H1 (cell line): ENCODE measurements around the gene PRSS53. TPM values are rescaled to one million over a fixed set of nuclear protein-coding genes. Genes with fewer than 3 reads are reported as not detected.

ENCODE experiments used
- CTCF ChIA-PET: fragments of 300-600 bp; sonication (Branson Sonifier 250); formaldehyde crosslinking; loops from one replicate; lab custom pipeline; 2021; ENCODE audit not compliant: partially characterized antibody; lab: Charles Lee
- POLR2A ChIA-PET: fragments of 300-600 bp; sonication (Branson Sonifier 250); formaldehyde crosslinking; loops from one replicate; lab custom pipeline; 2021; ENCODE audit warnings: inconsistent platforms; ENCODE audit not compliant: partially characterized antibody; lab: Charles Lee
- DNase-seq, 2 experiments: peaks; one replicate each; pipeline versions ENCODE4 v3.0.0 to v3.0.0-alpha.2; 2010 to 2022; ENCODE audit warnings: low spot score in 2 of 2, low read depth in 1 of 2, mixed read lengths in 1 of 2
- FAIRE-seq: peaks from 2 replicates; lab custom pipeline; 2011; peaks lifted over from hg19 to GRCh38; lab: Jason Lieb, UNC
- H2AFZ ChIP-seq: 2 replicates; pipeline ENCODE4 v1.8.1; 2012; ENCODE audit warnings: low read length, inconsistent platforms
- H2AK5ac ChIP-seq: 2 replicates; pipeline ENCODE4 v1.6.1; 2013; ENCODE audit warnings: low read depth, low read length
- H2BK120ac ChIP-seq: replicated peaks from 2 replicates; pipeline ENCODE3; 2013; ENCODE audit warnings: low read depth, low read length, inconsistent platforms
- H2BK12ac ChIP-seq: 2 replicates; pipeline ENCODE4 v1.6.1; 2013; ENCODE audit warnings: low read depth, low read length
- H2BK15ac ChIP-seq: 2 replicates; pipeline ENCODE4 v1.6.1; 2013; ENCODE audit warnings: low read length
- H2BK20ac ChIP-seq: 2 replicates; pipeline ENCODE4 v1.6.1; 2013; ENCODE audit warnings: low read length
- H2BK5ac ChIP-seq: 2 replicates; pipeline ENCODE4 v1.6.1; 2013; ENCODE audit warnings: low read depth, low read length
- H3K14ac ChIP-seq: 2 replicates; pipeline ENCODE4 v1.6.1; 2013; ENCODE audit warnings: inconsistent platforms; ENCODE audit not compliant: insufficient read length
- H3K18ac ChIP-seq: 2 replicates; pipeline ENCODE4 v1.6.1; 2013; ENCODE audit warnings: low read length; ENCODE audit errors: extremely low read depth
- H3K23ac ChIP-seq: 2 replicates; pipeline ENCODE4 v1.6.1; 2013; ENCODE audit warnings: inconsistent platforms; ENCODE audit not compliant: insufficient read length
- H3K23me2 ChIP-seq: 2 replicates; pipeline ENCODE4 v1.6.1; 2013; ENCODE audit warnings: low read depth, low read length
- H3K27ac ChIP-seq: 2 replicates; pipeline ENCODE4 v1.6.1; 2011; ENCODE audit warnings: low read depth, low read length, inconsistent platforms
- H3K27me3 ChIP-seq, 4 experiments: replicated peaks in 1 of 4; 1 replicate in 1 of 4; 2 replicates in 3 of 4; pipeline versions ENCODE4 v1.6.1 to v1.8.1; 2011 to 2013; ENCODE audit warnings: low read length in 3 of 4, mild to moderate bottlenecking in 3 of 4, inconsistent platforms in 2 of 4, mixed read lengths in 2 of 4, moderate library complexity in 1 of 4; ENCODE audit not compliant: control insufficient read depth in 3 of 4, insufficient read depth in 3 of 4; ENCODE audit errors: extremely low read depth in 1 of 4
- H3K36me3 ChIP-seq, 4 experiments: 2 replicates each; pipeline versions ENCODE4 v1.6.1 to v1.8.1; 2011 to 2013; ENCODE audit warnings: mild to moderate bottlenecking in 4 of 4, low read length in 3 of 4, moderate library complexity in 2 of 4, control low read depth in 1 of 4, inconsistent platforms in 1 of 4; ENCODE audit not compliant: insufficient read depth in 4 of 4, control insufficient read depth in 2 of 4
- H3K4ac ChIP-seq: replicated peaks from 2 replicates; pipeline ENCODE3; 2013; ENCODE audit warnings: low read length, low read depth, mixed read lengths, inconsistent platforms; ENCODE audit not compliant: insufficient read length
- H3K4me1 ChIP-seq, 4 experiments: replicated peaks in 1 of 4; 1 replicate in 1 of 4; 2 replicates in 3 of 4; pipeline versions ENCODE4 v1.6.1 to v1.8.1; 2011 to 2013; ENCODE audit warnings: low read length in 3 of 4, inconsistent platforms in 2 of 4, mixed read lengths in 1 of 4; ENCODE audit not compliant: insufficient read depth in 4 of 4, control insufficient read depth in 3 of 4
- H3K4me2 ChIP-seq, 2 experiments: 2 replicates each; pipeline versions ENCODE4 v1.6.1 to v1.8.1; 2011 to 2013; ENCODE audit warnings: low read depth in 2 of 2, low read length in 2 of 2, control low read depth in 1 of 2, inconsistent platforms in 1 of 2, mild to moderate bottlenecking in 1 of 2; ENCODE audit not compliant: insufficient read depth in 1 of 2
- H3K4me3 ChIP-seq, 4 experiments: fragments of 200-600, 300-600 bp in 1 of 4; sonication (generic), shearing (Covaris generic), sonication (Bioruptor Twin) in 1 of 4; 2 replicates each; pipeline versions ENCODE4 v1.5.1 to v1.8.1; 2011 to 2016; ENCODE audit warnings: low read length in 4 of 4, low read depth in 3 of 4, control low read depth in 2 of 4, inconsistent platforms in 2 of 4, mild to moderate bottlenecking in 2 of 4, mixed read lengths in 1 of 4, moderate library complexity in 1 of 4; ENCODE audit not compliant: insufficient read depth in 2 of 4; ENCODE audit errors: extremely low read depth in 1 of 4
- H3K56ac ChIP-seq: replicated peaks from 2 replicates; pipeline ENCODE3; 2013; ENCODE audit warnings: low read depth, mild to moderate bottlenecking, mixed read lengths, low read length, inconsistent platforms; ENCODE audit not compliant: insufficient read length
- H3K79me1 ChIP-seq: 2 replicates; pipeline ENCODE4 v1.6.1; 2013; ENCODE audit warnings: low read depth, low read length, control low read depth
- H3K79me2 ChIP-seq, 2 experiments: 2 replicates each; pipeline versions ENCODE4 v1.6.1 to v1.8.1; 2012 to 2013; ENCODE audit warnings: low read length in 2 of 2, mild to moderate bottlenecking in 2 of 2, inconsistent platforms in 1 of 2; ENCODE audit not compliant: insufficient read depth in 2 of 2, control insufficient read depth in 1 of 2
- H3K9ac ChIP-seq, 4 experiments: replicated peaks in 1 of 4; 1 replicate in 1 of 4; 2 replicates in 3 of 4; pipeline versions ENCODE4 v1.6.1 to v1.8.1; 2011 to 2013; ENCODE audit warnings: low read depth in 3 of 4, low read length in 3 of 4, control low read depth in 2 of 4, mild to moderate bottlenecking in 2 of 4, moderate library complexity in 2 of 4, inconsistent platforms in 1 of 4; ENCODE audit errors: extremely low read depth in 1 of 4
- H3K9me3 ChIP-seq, 2 experiments: 2 replicates each; pipeline versions ENCODE4 v1.6.1 to v1.8.1; 2012 to 2013; ENCODE audit warnings: mild to moderate bottlenecking in 2 of 2, moderate library complexity in 2 of 2, control low read depth in 1 of 2, inconsistent platforms in 1 of 2, low read depth in 1 of 2, low read length in 1 of 2, mixed read lengths in 1 of 2; ENCODE audit not compliant: insufficient read depth in 2 of 2
- H4K20me1 ChIP-seq, 2 experiments: replicated peaks in 1 of 2; 2 replicates each; pipeline versions ENCODE3 to v1.8.1; 2011 to 2013; ENCODE audit warnings: inconsistent platforms in 2 of 2, low read length in 2 of 2, mild to moderate bottlenecking in 1 of 2; ENCODE audit not compliant: insufficient read depth in 2 of 2, control insufficient read depth in 1 of 2
- H4K5ac ChIP-seq: 2 replicates; pipeline ENCODE4 v1.6.1; 2013; ENCODE audit warnings: low read length, low read depth, mixed read lengths, inconsistent platforms; ENCODE audit not compliant: insufficient read length
- H4K8ac ChIP-seq: 2 replicates; pipeline ENCODE4 v1.8.0; 2013; ENCODE audit warnings: mild to moderate bottlenecking, moderate library complexity, low read length, inconsistent platforms; ENCODE audit not compliant: insufficient read depth; ENCODE audit errors: extremely low read depth
- H4K91ac ChIP-seq: replicated peaks from 2 replicates; pipeline ENCODE3; 2013; ENCODE audit warnings: low read length, mixed read lengths, inconsistent platforms; ENCODE audit not compliant: insufficient read length
- BCL11A ChIP-seq, 2 experiments: IDR thresholded peaks; one replicate each; pipeline ENCODE4 v1.6.1; 2011; ENCODE audit warnings: low read depth in 2 of 2, low read length in 2 of 2, mild to moderate bottlenecking in 2 of 2
- CEBPB ChIP-seq: IDR thresholded peaks from 2 replicates; pipeline ENCODE4 v1.6.1; 2012; ENCODE audit warnings: low read depth, low read length
- CHD2 ChIP-seq: IDR thresholded peaks from 2 replicates; pipeline ENCODE4 v1.6.1; 2012; ENCODE audit warnings: low read length, improper control_type of control experiment
- CTBP2 ChIP-seq: IDR thresholded peaks from 2 replicates; pipeline ENCODE4 v1.7.0; 2011; ENCODE audit warnings: borderline replicate concordance, mild to moderate bottlenecking, moderate library complexity, mixed read lengths, low read length; ENCODE audit not compliant: insufficient read depth, insufficient read length
- EZH2 ChIP-seq: fragments of 200-600 bp; sonication (generic); IDR thresholded peaks from 2 replicates; pipeline ENCODE4 v1.7.1; 2012; ENCODE audit warnings: low read depth, mild to moderate bottlenecking, moderate library complexity, low read length, inconsistent platforms; ENCODE audit not compliant: severe bottlenecking
- GABPA ChIP-seq: IDR thresholded peaks from 2 replicates; pipeline ENCODE4 v1.6.1; 2011; ENCODE audit warnings: mild to moderate bottlenecking, low read length, moderate library complexity, borderline replicate concordance; ENCODE audit not compliant: insufficient read depth
- GTF2F1 ChIP-seq: IDR thresholded peaks from 2 replicates; pipeline ENCODE4 v1.6.1; 2012; ENCODE audit warnings: low read depth, low read length, improper control_type of control experiment, borderline replicate concordance
- JUND ChIP-seq: IDR thresholded peaks from 2 replicates; pipeline ENCODE4 v1.6.1; 2011; ENCODE audit warnings: mild to moderate bottlenecking, improper control_type of control experiment, low read length
- KDM1A ChIP-seq: fragments of 200-600, 300-600 bp; sonication (generic); IDR thresholded peaks from 2 replicates; pipeline ENCODE4 v1.7.1; 2016; ENCODE audit warnings: mild to moderate bottlenecking, low read length, borderline replicate concordance
- MAFK ChIP-seq: IDR thresholded peaks from 2 replicates; pipeline ENCODE4 v1.6.1; 2012; ENCODE audit warnings: low read depth, mild to moderate bottlenecking, improper control_type of control experiment, low read length
- NRF1 ChIP-seq: IDR thresholded peaks from 2 replicates; pipeline ENCODE4 v1.6.1; 2011; ENCODE audit warnings: mild to moderate bottlenecking, low read depth, low read length, improper control_type of control experiment
- SAP30 ChIP-seq: fragments of 300-600 bp; sonication (generic); IDR thresholded peaks from 2 replicates; pipeline ENCODE4 v1.7.1; 2012; ENCODE audit warnings: low read length, moderate library complexity, mild to moderate bottlenecking, inconsistent platforms; ENCODE audit not compliant: insufficient read depth, insufficient replicate concordance
- TAF1 ChIP-seq: IDR thresholded peaks from 2 replicates; pipeline ENCODE4 v1.6.1; 2011; ENCODE audit warnings: mild to moderate bottlenecking, low read depth, low read length
- TAF7 ChIP-seq: optimal IDR thresholded peaks from 2 replicates; pipeline ENCODE3; 2011; ENCODE audit warnings: low read depth, mild to moderate bottlenecking, inconsistent platforms, low read length, moderate library complexity, borderline replicate concordance
- WGBS, 2 experiments: shearing (Covaris generic) in 1 of 2; methylation state at CpG; one replicate each; pipeline versions ENCODE4 v1.1.6 to v1.1.7; 2013 to 2015; ENCODE audit warnings: low lambda C conversion rate in 2 of 2, mixed read lengths in 2 of 2, inconsistent platforms in 1 of 2, low coverage in 1 of 2, missing lambda C conversion rate in 1 of 2; ENCODE audit not compliant: insufficient replicate concordance in 2 of 2, insufficient coverage in 1 of 2, insufficient read length in 1 of 2; ENCODE audit errors: extremely low coverage in 1 of 2, missing lambda C conversion rate in 1 of 2; 5-methylcytosine and 5-hydroxymethylcytosine counted together
- polyA plus RNA-seq, 7 experiments: library from polyadenylated mRNA; depleted of rRNA in 3 of 7; stranded (reverse) in 5 of 7; unstranded in 2 of 7; fragments of >200 nt in 5 of 7; fragments of 200-250 nt in 2 of 7; gene quantifications; 1 replicate in 5 of 7; 2 replicates in 1 of 7; 4 replicates in 1 of 7; pipeline versions ENCODE4 v1.2.1 to v1.2.3, GENCODE V29; 2011 to 2013; ENCODE audit warnings: missing spikeins in 2 of 7, mixed read lengths in 2 of 7
- total RNA-seq: library from RNA; stranded (reverse); fragmentation: NEBNext Ultra II Directional; extraction: Animal tissue kit (Norgen Biotek cat#: 25700); gene quantifications from 2 replicates; pipeline ENCODE4 v1.2.1, GENCODE V29; 2021

PRSS53 gene
- total and polyA plus RNA-seq, 2 of the 8 experiments (the other 6 are each of a cell fraction or from before 2014, with no cell fraction given) = 1.7 to 2.6 TPM

DNA sequence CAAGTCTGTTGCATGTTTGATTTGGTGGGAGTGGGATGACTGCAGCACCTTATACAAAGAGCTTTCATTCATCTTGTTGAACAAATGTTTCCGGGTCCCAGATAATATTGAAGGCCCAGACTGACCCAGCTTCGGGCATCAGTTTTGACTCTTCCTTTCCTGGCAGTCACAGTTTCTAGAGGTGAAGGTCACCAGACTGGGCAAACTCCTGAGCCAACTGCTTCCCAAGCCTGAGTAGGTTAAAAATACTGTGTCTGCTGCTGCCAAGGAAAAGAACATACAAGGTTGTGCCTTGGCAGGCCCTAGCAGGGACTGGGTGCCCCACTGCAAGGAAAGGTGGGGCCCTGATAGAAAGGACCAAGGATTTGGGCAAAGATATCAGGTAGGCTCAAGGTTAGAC, 24.0 kb upstream of the PRSS53 start:
- FAIRE-seq (no peak), DNase-seq (no peak)
- Histone ChIP-seq H3K4me1 (peaks cover 0 to 3% (median 0%) of the 10 kb centered on the region in 4 experiments; a peak in 1 of 7 replicates), H3K23me2 (peaks cover 8% of the 10 kb centered on the region), H3K9ac (no peak overlapping the region), H2BK12ac (no peak overlapping the region), H3K23ac (no peak overlapping the region), H3K4ac (no peak overlapping the region), H2AK5ac (no peak overlapping the region), H3K4me2 (no peak overlapping the region), H3K27ac (no peak overlapping the region), H3K79me1 (no peaks in the 10 kb centered on the region; the same call in 1 of the 2 replicates), H2AFZ (no peak overlapping the region), H4K20me1 (no peaks in the 10 kb centered on the region), H3K4me3 (no peak overlapping the region), H3K14ac (no peak overlapping the region), H3K56ac (no peak overlapping the region), H2BK20ac (no peak overlapping the region), H2BK5ac (no peak overlapping the region), H3K18ac (no peak overlapping the region), H2BK120ac (no peak overlapping the region), H4K91ac (no peak overlapping the region), H3K9me3 (no peaks in the 10 kb centered on the region), H3K79me2 (no peaks in the 10 kb centered on the region), H4K8ac (no peak overlapping the region), H3K27me3 (no peaks in the 10 kb centered on the region), H2BK15ac (no peak overlapping the region), H4K5ac (no peak overlapping the region), H3K36me3 (peaks cover 2 to 18% (median 12%) of the 10 kb centered on the region in 4 experiments; a peak in 5 of 8 replicates)
- ChIA-PET CTCF (interaction anchor here (1.2 kb wide), 1 partner anchor 128 kb away, joined by 4 read pairs; the partner anchor contains the start of gene HSD3B7), POLR2A (interaction anchor here (0.6 to 29.9 kb wide), 7 partner anchors 24 to 89 kb away, joined by 3 to 713 read pairs (median 5); partner anchors contain the start of genes FUS, PRSS36, PRSS8 and PYCARD)
- WGBS, 2 experiments = 74% methylated on average over 2 of the region's 2 CpGs; no CpG with 5 or more reads in 1 of the 2 experiments
- no peak for TF ChIP-seq MAFK
- TF ChIP-seq KDM1A = no peak
- TF ChIP-seq CTBP2 = no peak
- no peak for TF ChIP-seq BCL11A (IDR thresholded peaks at IDR 0.05; ENCODE audit: low read depth in 2 of 2, low read length in 2 of 2)
- no peak for TF ChIP-seq CHD2
- TF ChIP-seq GTF2F1 = no peak
- TF ChIP-seq JUND = no peak
- no peak for TF ChIP-seq SAP30
- TF ChIP-seq CEBPB = no peak
- no peak for TF ChIP-seq TAF1
- TF ChIP-seq EZH2 = no peak
- TF ChIP-seq NRF1 = no peak
- TF ChIP-seq GABPA = no peak
- TF ChIP-seq TAF7 = no peak
